OCI-LY1 (cell line): ENCODE results near the gene ZFP14.

Experiments
- H2AFZ ChIP-seq: fragments of 200-600 bp; sonication (generic), shearing (Covaris generic); 2 replicates; pipeline ENCODE4 v1.6.0; 2014; ENCODE audit warnings: antibody characterized with exemption, mild to moderate bottlenecking, low read length
- H3F3A ChIP-seq: fragments of 200-600 bp; sonication (generic), shearing (Covaris generic); 2 replicates; pipeline ENCODE4 v1.6.0; 2014; ENCODE audit warnings: mild to moderate bottlenecking, antibody characterized with exemption, low read length, moderate library complexity; ENCODE audit not compliant: insufficient read depth
- H3K27ac ChIP-seq: fragments of 200-600 bp; sonication (generic); 2 replicates; pipeline ENCODE4 v1.5.1; 2014; ENCODE audit warnings: low read length, mixed run types, mild to moderate bottlenecking, low read depth; ENCODE audit not compliant: poor library complexity, severe bottlenecking
- H3K27me3 ChIP-seq: fragments of 200-600 bp; sonication (generic); 2 replicates; pipeline ENCODE4 v1.6.0; 2014; ENCODE audit warnings: antibody characterized with exemption, mild to moderate bottlenecking, low read length, moderate library complexity; ENCODE audit not compliant: insufficient read depth
- H3K36me3 ChIP-seq: fragments of 200-600 bp; sonication (generic); 2 replicates; pipeline ENCODE4 v1.6.1; 2014; ENCODE audit warnings: mild to moderate bottlenecking, antibody characterized with exemption, low read length, moderate library complexity, mixed read lengths; ENCODE audit not compliant: insufficient read depth
- H3K4me1 ChIP-seq: fragments of 200-600 bp; sonication (generic); 2 replicates; pipeline ENCODE4 v1.5.1; 2014; ENCODE audit warnings: mild to moderate bottlenecking, low read length, moderate library complexity; ENCODE audit not compliant: insufficient read depth, severe bottlenecking
- H3K4me2 ChIP-seq: fragments of 200-600 bp; sonication (generic), shearing (Covaris generic); 2 replicates; pipeline ENCODE4 v1.6.1; 2014; ENCODE audit warnings: low read length
- H3K4me3 ChIP-seq: fragments of 200-600 bp; sonication (generic); 2 replicates; pipeline ENCODE4 v1.5.1; 2014; ENCODE audit warnings: low read length, low read depth, mild to moderate bottlenecking, mixed read lengths; ENCODE audit not compliant: poor library complexity, severe bottlenecking
- H3K79me2 ChIP-seq: fragments of 200-600 bp; shearing (Covaris generic); 2 replicates; pipeline ENCODE4 v1.6.1; 2016; ENCODE audit warnings: mixed run types, low read length, mixed read lengths; ENCODE audit not compliant: insufficient read depth
- H3K9ac ChIP-seq: fragments of 200-600 bp; sonication (generic), shearing (Covaris generic); 2 replicates; pipeline ENCODE4 v1.6.1; 2014; ENCODE audit warnings: mild to moderate bottlenecking, low read length, mixed read lengths
- H3K9me2 ChIP-seq: fragments of 200-600 bp; sonication (generic), shearing (Covaris generic); 2 replicates; pipeline ENCODE4 v1.6.1; 2014; ENCODE audit warnings: low read depth, mild to moderate bottlenecking, low read length, mixed read lengths
- H3K9me3 ChIP-seq: fragments of 200-600 bp; shearing (Covaris generic); 2 replicates; pipeline ENCODE4 v1.6.1; 2014; ENCODE audit warnings: low read length, mixed read lengths
- H4K20me1 ChIP-seq: fragments of 200-600 bp; sonication (generic), shearing (Covaris generic); 2 replicates; pipeline ENCODE4 v1.6.0; 2016; ENCODE audit warnings: mild to moderate bottlenecking, low read length; ENCODE audit not compliant: insufficient read depth
- CTCF ChIP-seq: fragments of 200-600 bp; sonication (generic), shearing (Covaris generic); IDR thresholded peaks from 2 replicates; pipeline ENCODE4 v1.5.1; 2017; ENCODE audit warnings: mild to moderate bottlenecking, antibody characterized with exemption, low read length, moderate library complexity, mixed read lengths
- EZH2 ChIP-seq: fragments of 200-600 bp; sonication (generic), shearing (Covaris generic); IDR thresholded peaks from 2 replicates; pipeline ENCODE4 v1.8.0; 2017; ENCODE audit warnings: borderline replicate concordance, mixed run types, mild to moderate bottlenecking, antibody characterized with exemption, low read length, moderate library complexity, mixed read lengths

ZFP14 gene

DNA sequence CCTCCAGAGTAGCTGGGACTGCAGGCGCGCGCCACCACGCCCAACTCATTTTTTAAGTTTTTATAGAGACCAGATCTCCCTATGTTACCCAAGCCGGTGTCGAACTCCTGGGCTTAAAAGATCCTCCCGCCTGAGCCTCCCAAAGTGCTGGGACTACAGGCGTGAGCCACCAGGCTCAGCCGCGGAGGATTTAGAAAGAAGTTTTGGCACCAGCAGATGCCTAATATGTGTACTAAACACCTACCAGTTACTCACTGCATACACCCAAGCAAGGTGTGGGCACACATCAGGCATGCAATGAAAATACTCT is 464 bp upstream of the ZFP14 start:
- H3F3A ChIP-seq = no peaks in the 10 kb centered on the region
- H3K79me2 ChIP-seq = no peaks in the 10 kb centered on the region
- H4K20me1 ChIP-seq = no peaks in the 10 kb centered on the region
- no peaks in the 10 kb centered on the region; the same call in 1 of the 2 replicates for H3K9me3 ChIP-seq
- no peak overlapping the region for H3K27ac ChIP-seq
- peak overlapping the region; percentile 92 for H3K4me2 ChIP-seq
- no peaks in the 10 kb centered on the region for H3K27me3 ChIP-seq
- H3K9me2 ChIP-seq = no peaks in the 10 kb centered on the region
- H3K4me3 ChIP-seq = peak overlapping the region; percentile 88
- peaks cover 16% of the 10 kb centered on the region for H3K4me1 ChIP-seq
- H3K9ac ChIP-seq = no peak overlapping the region
- H3K36me3 ChIP-seq = no peaks in the 10 kb centered on the region
- TF ChIP-seq EZH2 (no peak), CTCF (no peak)
- peak overlapping the region; percentile 83 for H2AFZ ChIP-seq

- Histone ChIP-seq H3K27ac (no peak overlapping the region), H3K9me2 (no peaks in the 10 kb centered on the region), H3K79me2 (no peaks in the 10 kb centered on the region), H2AFZ (no peak overlapping the region), H3K4me3 (peak overlapping the region; percentile 88), H4K20me1 (no peaks in the 10 kb centered on the region), H3K4me1 (peaks cover 16% of the 10 kb centered on the region), H3K9ac (no peak overlapping the region; the same call in 1 of the 2 replicates), H3K27me3 (no peaks in the 10 kb centered on the region), H3F3A (no peaks in the 10 kb centered on the region), H3K4me2 (peak overlapping the region; percentile 92), H3K9me3 (no peaks in the 10 kb centered on the region), H3K36me3 (no peaks in the 10 kb centered on the region)
- no peak for TF ChIP-seq CTCF
Observed at GRCh38 chr19:36377541-36378178, 1.3 kb downstream of the ZFP14 start.

DNA sequence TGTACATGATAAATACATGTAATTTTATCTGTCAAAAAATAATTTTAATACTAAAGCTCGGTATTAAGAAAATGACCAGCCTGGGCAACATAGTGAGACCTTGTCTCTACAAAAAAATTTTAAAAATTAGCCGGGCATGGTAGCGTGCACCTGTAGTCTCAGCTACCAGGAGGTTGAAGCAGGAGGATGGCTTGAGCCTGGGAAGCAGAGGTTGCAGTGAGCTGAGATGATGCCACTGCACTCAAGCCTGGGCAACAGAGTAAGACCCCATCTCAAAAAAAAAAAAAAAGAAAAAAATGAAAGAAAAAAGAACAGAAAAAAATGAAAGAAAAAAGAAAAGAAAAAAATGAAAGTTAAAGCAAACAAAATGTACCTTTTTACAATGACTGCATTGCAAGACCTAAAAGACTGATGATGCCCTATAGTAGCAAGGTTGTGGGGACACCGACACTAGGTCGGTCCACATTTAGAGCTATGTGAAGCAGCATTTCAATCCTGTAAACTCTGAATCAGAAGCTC is 5.3 kb downstream of the ZFP14 start:
- H3K27ac ChIP-seq = no peak overlapping the region
- H3K9ac ChIP-seq = no peak overlapping the region
- no peak overlapping the region for H3K4me3 ChIP-seq
- H4K20me1 ChIP-seq = no peaks in the 10 kb centered on the region
- no peak for TF ChIP-seq EZH2
- no peak for TF ChIP-seq CTCF
- no peaks in the 10 kb centered on the region for H3K79me2 ChIP-seq
- no peak overlapping the region for H3K4me2 ChIP-seq
- H3K4me1 ChIP-seq = peaks cover 11% of the 10 kb centered on the region
- no peaks in the 10 kb centered on the region for H3K9me2 ChIP-seq
- H3K9me3 ChIP-seq = 0 out of 2 replicates have a peak, but pooled peaks cover 4% of the 10 kb centered on the region
- H3K27me3 ChIP-seq = no peaks in the 10 kb centered on the region
- 0 out of 2 replicates have a peak, but pooled peaks cover 4% of the 10 kb centered on the region for H3K36me3 ChIP-seq
- H3F3A ChIP-seq = no peaks in the 10 kb centered on the region
- H2AFZ ChIP-seq = no peak overlapping the region
